Esophagus squamous epithelium (tissue), 5 donors: ENCODE measurements around the gene SMPX. TPM values are rescaled to one million over a fixed set of nuclear protein-coding genes. Genes with fewer than 3 reads are reported as not detected.

ENCODE experiments used
- DNase-seq: peaks from one replicate; lab custom pipeline; 2025; lab: John Stamatoyannopoulos, UW
- H3K27ac ChIP-seq, 4 donors: fragments of 200-600 bp; sonication (generic); one replicate each; pipeline ENCODE4 v1.5.1; 2016 to 2019; ENCODE audit warnings: mild to moderate bottlenecking in 1 of 4
- H3K27me3 ChIP-seq, 4 donors: fragments of 200-600 bp; sonication (generic); 1 replicate in 3 of 4; 2 replicates in 1 of 4; pipeline versions ENCODE4 v1.5.1 to v1.6.0; 2017 to 2021; ENCODE audit warnings: antibody characterized with exemption in 1 of 4
- H3K36me3 ChIP-seq, 3 donors: fragments of 200-600 bp; sonication (generic); one replicate each; pipeline ENCODE4 v1.5.1; 2016 to 2019
- H3K4me1 ChIP-seq, 3 donors: fragments of 200-600 bp; sonication (generic); one replicate each; pipeline ENCODE4 v1.5.1; 2017 to 2019
- H3K4me3 ChIP-seq, 4 donors: fragments of 200-600 bp; sonication (generic); 1 replicate in 3 of 4; 2 replicates in 1 of 4; pipeline ENCODE4 v1.5.1; 2016 to 2019; ENCODE audit warnings: mild to moderate bottlenecking in 2 of 4, moderate library complexity in 1 of 4
- H3K9me3 ChIP-seq, 3 donors: fragments of 200-600 bp; sonication (generic); one replicate each; pipeline ENCODE4 v1.5.1; 2016 to 2019
- POLR2A ChIP-seq, 4 donors: fragments of 450-650 bp; IDR thresholded peaks; one replicate each; pipeline ENCODE4 v1.6.1; 2017; ENCODE audit warnings: antibody characterized with exemption in 4 of 4, mild to moderate bottlenecking in 4 of 4, moderate library complexity in 3 of 4
- WGBS, 2 donors: methylation state at CpG; one replicate each; pipeline ENCODE4 v1.1.5; 2018; 5-methylcytosine and 5-hydroxymethylcytosine counted together
- intact Hi-C: fragments of 100-400 bp; cut with DNase I; formaldehyde crosslinking; loops from one replicate; pipeline ENCODE4 v1.15.0; 2022
- total RNA-seq, 4 donors: library from RNA; depleted of rRNA; stranded (reverse); fragments of >200 nt; gene quantifications; one replicate each; pipeline ENCODE4 v1.1.0, GENCODE V29; 2016
- TF ChIP-seq, protein P1 (sequence below), 6 experiments: fragments of 450-650 bp in 4 of 6; fragments of 200-600 bp in 2 of 6; sonication (generic) in 2 of 6; IDR thresholded peaks; one replicate each; pipeline ENCODE4 v1.5.1; 2016 to 2019; ENCODE audit warnings: antibody characterized with exemption in 6 of 6, mild to moderate bottlenecking in 4 of 6, moderate library complexity in 4 of 6
- donor health status: DM: yes; HTN: yes; CAD: no.

SMPX gene
- total RNA-seq, 4 donors from 2014 or later = not detected

DNA sequence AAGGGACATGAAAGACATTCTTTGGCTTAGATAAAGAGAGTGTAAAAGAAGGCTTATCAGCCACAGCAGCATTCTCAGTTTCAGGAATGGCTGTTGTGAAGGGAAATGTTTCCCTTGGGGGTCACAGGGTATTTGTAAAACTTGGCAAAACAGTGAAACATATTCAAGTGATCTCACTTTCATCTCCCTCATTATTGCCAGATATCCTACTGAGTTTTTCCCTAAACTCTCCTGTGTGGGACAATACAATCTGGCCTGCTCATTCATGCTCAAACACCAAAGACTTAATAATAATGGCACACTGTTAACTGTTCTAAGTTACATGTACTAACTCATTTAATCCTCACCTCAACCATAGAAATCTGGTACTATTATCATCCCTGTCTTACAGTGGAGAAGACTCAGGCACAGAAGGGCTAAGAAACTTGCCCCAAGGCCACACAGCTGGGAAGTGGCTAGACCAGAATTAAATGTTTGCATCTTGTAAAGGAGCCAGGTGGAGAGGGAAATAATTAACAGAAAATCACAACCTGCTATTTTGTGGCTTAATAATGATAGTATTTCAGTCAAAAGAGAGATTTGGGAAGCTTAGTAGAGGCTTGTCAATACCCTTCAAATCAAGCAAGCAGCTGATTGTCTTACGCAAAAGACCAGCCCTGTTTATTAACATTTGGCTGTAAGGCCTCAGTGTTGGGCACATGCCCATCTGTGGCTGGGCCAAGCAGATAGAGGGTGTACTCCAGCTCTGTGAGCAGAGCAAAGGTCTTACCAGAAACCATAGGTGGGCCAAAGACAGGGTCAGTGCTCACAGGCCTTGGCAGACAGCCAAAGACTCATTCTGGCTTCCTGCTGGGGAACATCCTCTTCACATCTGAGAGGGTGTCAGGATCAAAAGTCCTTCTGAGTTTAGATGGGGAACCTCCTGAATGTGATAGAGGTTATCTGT lies 17.3 kb downstream of the SMPX start:
- Histone ChIP-seq H3K4me1 (peaks cover 0 to 4% (median 0%) of the 10 kb centered on the region in 3 donors), H3K27me3 (no peaks in the 10 kb centered on the region), H3K27ac (no peak overlapping the region), H3K9me3 (no peaks in the 10 kb centered on the region), H3K4me3 (no peak overlapping the region), H3K36me3 (no peaks in the 10 kb centered on the region)
- intact Hi-C loops = no loop called here
- TF ChIP-seq, protein P1, sequence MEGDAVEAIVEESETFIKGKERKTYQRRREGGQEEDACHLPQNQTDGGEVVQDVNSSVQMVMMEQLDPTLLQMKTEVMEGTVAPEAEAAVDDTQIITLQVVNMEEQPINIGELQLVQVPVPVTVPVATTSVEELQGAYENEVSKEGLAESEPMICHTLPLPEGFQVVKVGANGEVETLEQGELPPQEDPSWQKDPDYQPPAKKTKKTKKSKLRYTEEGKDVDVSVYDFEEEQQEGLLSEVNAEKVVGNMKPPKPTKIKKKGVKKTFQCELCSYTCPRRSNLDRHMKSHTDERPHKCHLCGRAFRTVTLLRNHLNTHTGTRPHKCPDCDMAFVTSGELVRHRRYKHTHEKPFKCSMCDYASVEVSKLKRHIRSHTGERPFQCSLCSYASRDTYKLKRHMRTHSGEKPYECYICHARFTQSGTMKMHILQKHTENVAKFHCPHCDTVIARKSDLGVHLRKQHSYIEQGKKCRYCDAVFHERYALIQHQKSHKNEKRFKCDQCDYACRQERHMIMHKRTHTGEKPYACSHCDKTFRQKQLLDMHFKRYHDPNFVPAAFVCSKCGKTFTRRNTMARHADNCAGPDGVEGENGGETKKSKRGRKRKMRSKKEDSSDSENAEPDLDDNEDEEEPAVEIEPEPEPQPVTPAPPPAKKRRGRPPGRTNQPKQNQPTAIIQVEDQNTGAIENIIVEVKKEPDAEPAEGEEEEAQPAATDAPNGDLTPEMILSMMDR (IDR thresholded peaks at IDR 0.05) = no peak
- TF ChIP-seq POLR2A (IDR thresholded peaks at IDR 0.05) = no peak
- 40 to 92% methylated on average over 1 of the region's 1 CpG for WGBS, 2 donors
- DNase-seq = no peak

DNA sequence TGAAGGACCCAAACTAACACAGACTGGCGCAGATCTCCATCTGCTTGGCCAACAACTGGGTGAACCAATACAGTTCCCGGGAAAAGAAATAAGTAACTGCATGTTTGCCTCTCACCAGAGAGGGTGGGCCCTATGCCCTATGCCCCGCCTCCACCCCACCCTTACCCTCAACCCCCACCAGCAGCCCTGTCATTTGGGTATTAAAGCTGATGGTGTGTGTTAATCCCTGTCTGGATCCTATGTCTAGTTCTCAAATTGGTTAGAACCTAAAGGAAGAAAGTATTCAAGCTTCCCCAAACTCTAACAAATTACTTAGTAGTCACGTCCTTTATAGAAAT lies 19.0 kb downstream of the SMPX start:
- H3K4me1 ChIP-seq = peaks cover 0 to 4% (median 0%) of the 10 kb centered on the region in 3 donors
- TF ChIP-seq POLR2A (IDR thresholded peaks at IDR 0.05) = no peak
- H3K36me3 ChIP-seq = no peaks in the 10 kb centered on the region
- H3K27ac ChIP-seq = no peak overlapping the region
- no peak for DNase-seq
- 57 to 58% methylated on average over 3 to 4 of the region's 4 CpGs for WGBS, 2 donors
- no peaks in the 10 kb centered on the region for H3K27me3 ChIP-seq
- H3K9me3 ChIP-seq = no peaks in the 10 kb centered on the region
- intact Hi-C loops = loop anchor here (10.0 kb wide), 1 partner anchor 1204 kb away; no protein-coding TSS in a partner anchor
- no peak overlapping the region for H3K4me3 ChIP-seq

DNA sequence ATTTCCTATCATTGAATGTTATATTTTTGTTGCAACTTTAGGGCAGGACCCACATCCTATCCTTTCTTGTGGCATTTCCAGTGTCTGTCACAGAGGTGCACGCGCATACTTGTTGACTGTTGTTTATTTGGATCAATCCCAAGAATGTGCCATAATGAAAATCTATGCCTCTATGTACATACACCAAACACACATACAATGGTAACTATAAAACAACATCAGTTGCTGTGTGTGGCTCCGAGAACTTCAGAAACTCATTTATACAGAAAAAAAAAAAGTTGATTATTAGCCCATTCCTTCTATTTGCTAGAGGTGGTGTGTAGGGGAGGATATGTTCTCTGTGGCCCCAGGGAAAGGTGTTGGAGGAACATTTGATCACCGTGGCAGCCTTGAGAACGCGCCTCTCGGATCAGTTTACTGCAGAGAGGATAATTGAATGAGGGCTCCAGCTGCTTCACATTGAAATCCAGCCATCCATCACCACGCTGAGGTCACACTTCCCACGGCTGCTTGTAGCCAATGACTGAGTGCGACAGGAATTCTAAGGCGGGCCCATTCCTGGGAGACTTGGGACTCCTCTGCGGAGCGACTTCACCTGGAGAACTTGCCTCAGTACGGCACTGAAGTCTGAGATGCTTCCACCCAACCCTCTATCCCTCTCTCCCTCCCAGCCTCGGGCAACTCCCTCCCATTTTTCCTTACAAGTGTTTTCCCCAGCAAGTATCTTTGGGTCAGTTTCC lies 19.5 kb downstream of the SMPX start:
- Histone ChIP-seq H3K27me3 (no peaks in the 10 kb centered on the region), H3K9me3 (no peaks in the 10 kb centered on the region), H3K36me3 (no peaks in the 10 kb centered on the region), H3K27ac (no peak overlapping the region), H3K4me3 (no peak overlapping the region), H3K4me1 (peaks cover 0 to 4% (median 0%) of the 10 kb centered on the region in 3 donors)
- WGBS, 2 donors = 17 to 39% methylated on average over 3 to 15 of the region's 15 CpGs
- intact Hi-C loops = loop anchor here (10.0 kb wide), 1 partner anchor 1204 kb away; no protein-coding TSS in a partner anchor
- no peak for TF ChIP-seq POLR2A (IDR thresholded peaks at IDR 0.05)
- TF ChIP-seq, protein P1 (IDR thresholded peaks at IDR 0.05) = no peak
- DNase-seq = no peak

DNA sequence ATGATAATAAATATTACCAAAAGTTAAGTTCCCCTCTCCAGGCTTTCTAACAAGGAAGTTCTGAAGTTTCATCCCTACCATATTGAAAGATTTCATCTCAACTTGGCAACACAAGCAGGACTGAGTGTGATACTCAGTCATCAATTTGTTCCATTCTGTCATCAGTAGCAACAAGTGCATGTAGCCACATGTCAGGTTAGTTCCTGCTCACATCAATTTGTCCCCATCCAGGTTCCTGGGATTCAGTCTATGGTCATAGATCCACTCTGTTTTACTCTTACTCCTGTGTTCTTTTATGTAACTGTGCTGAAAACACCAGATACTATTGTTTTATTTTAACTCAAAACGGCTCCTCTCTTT lies 22.2 kb downstream of the SMPX start:
- WGBS, 2 donors = 63 to 79% methylated on average over 1 of the region's 1 CpG

DNA sequence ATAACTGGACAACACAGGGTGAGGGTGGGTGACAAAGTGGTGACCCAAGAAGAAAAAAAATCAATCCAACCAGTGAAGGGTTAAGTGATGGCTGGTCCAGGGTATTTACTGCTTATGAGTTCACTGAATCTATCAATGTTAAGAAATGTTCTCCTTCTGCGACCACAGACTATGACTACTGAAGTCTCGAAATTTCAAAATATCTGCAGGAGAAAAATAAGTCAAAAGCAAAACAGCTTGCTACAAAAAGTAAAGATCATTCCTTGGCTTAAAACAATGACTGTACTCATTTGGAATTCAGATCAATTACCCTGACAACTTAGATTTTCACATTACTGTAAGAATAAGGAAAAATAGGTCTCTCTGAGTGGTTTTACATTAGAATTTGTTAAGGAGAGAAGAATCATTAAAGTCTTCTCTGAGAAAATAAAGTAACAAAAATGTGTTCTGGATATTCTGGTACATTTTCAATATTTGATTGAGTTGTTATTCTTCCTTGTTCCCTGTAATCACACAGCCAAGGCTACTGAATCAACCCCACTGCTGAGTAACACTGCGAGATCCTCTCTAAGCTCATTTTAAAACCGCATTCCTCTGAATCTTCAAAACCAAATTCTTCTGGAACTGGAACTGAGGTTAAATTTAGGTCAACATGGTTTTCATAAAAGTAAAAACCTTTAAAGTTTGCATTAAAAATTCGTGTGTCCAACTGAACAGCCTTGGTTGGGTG lies 22.7 kb downstream of the SMPX start:
- Histone ChIP-seq H3K27me3 (no peaks in the 10 kb centered on the region), H3K27ac (no peak overlapping the region), H3K4me3 (no peak overlapping the region), H3K36me3 (no peaks in the 10 kb centered on the region), H3K4me1 (no peaks in the 10 kb centered on the region), H3K9me3 (no peaks in the 10 kb centered on the region)
- no peak for DNase-seq
- TF ChIP-seq POLR2A (IDR thresholded peaks at IDR 0.05) = no peak
- TF ChIP-seq, protein P1 (IDR thresholded peaks at IDR 0.05) = no peak
- intact Hi-C loops = loop anchor here (10.0 kb wide), 1 partner anchor 1200 kb away; no protein-coding TSS in a partner anchor
- WGBS, 2 donors = 40 to 60% methylated on average over 5 of the region's 5 CpGs

More for the DNA sequence above, 22.2 kb downstream of the SMPX start:
- Histone ChIP-seq H3K27me3 (no peaks in the 10 kb centered on the region), H3K4me1 (peaks cover 0 to 1% (median 0%) of the 10 kb centered on the region in 3 donors), H3K27ac (no peak overlapping the region), H3K9me3 (no peaks in the 10 kb centered on the region), H3K4me3 (no peak overlapping the region), H3K36me3 (no peaks in the 10 kb centered on the region)
- intact Hi-C loops = loop anchor here (10.0 kb wide), 1 partner anchor 1201 kb away; no protein-coding TSS in a partner anchor
- no peak for DNase-seq
- TF ChIP-seq, protein P1 (IDR thresholded peaks at IDR 0.05) = no peak
- TF ChIP-seq POLR2A (IDR thresholded peaks at IDR 0.05) = no peak
